Keratinocyte (primary cell): ENCODE results near the gene LTBP2. TPM values are rescaled to one million over a fixed set of nuclear protein-coding genes. Genes with fewer than 3 reads are reported as not detected.

Experiments
- DNase-seq: peaks from one replicate; pipeline ENCODE4 v3.0.0-alpha.2; 2011; ENCODE audit warnings: low read depth, missing footprints, low spot score
- FAIRE-seq: peaks from 2 replicates; lab custom pipeline; 2011; peaks lifted over from hg19 to GRCh38; lab: Jason Lieb, UNC
- H2AFZ ChIP-seq: 2 replicates; pipeline ENCODE4 v1.6.0; 2012; ENCODE audit warnings: low read length, control low read depth, inconsistent platforms; ENCODE audit not compliant: control insufficient read depth
- H3K27ac ChIP-seq: 2 replicates; pipeline ENCODE4 v1.5.1; 2011; ENCODE audit warnings: low read length; ENCODE audit not compliant: control insufficient read depth, insufficient read depth
- H3K27me3 ChIP-seq: 3 replicates; pipeline ENCODE4 v1.6.0; 2011; ENCODE audit warnings: low read length; ENCODE audit not compliant: control insufficient read depth, insufficient read depth; ENCODE audit errors: extremely low read depth
- H3K36me3 ChIP-seq, 2 experiments: 2 replicates in 1 of 2; 3 replicates in 1 of 2; pipeline ENCODE4 v1.5.1; 2011; ENCODE audit warnings: low read length in 2 of 2, mild to moderate bottlenecking in 1 of 2; ENCODE audit not compliant: control insufficient read depth in 2 of 2, insufficient read depth in 2 of 2; ENCODE audit errors: extremely low read depth in 1 of 2
- H3K4me1 ChIP-seq: 3 replicates; pipeline ENCODE4 v1.5.1; 2011; ENCODE audit warnings: low read length; ENCODE audit not compliant: control insufficient read depth, insufficient read depth; ENCODE audit errors: extremely low read depth
- H3K4me2 ChIP-seq: 3 replicates; pipeline ENCODE4 v1.6.0; 2011; ENCODE audit warnings: low read depth, low read length; ENCODE audit not compliant: control insufficient read depth, insufficient read depth; ENCODE audit errors: extremely low read depth
- H3K4me3 ChIP-seq, 3 experiments: fragments of 200-600 bp in 1 of 3; sonication (generic) in 1 of 3; 2 replicates in 2 of 3; 3 replicates in 1 of 3; pipeline ENCODE4 v1.5.1; 2011 to 2016; ENCODE audit warnings: low read length in 3 of 3, mild to moderate bottlenecking in 3 of 3, control low read depth in 2 of 3, inconsistent platforms in 1 of 3, low read depth in 1 of 3, mixed read lengths in 1 of 3, mixed run types in 1 of 3, moderate library complexity in 1 of 3; ENCODE audit not compliant: control insufficient read depth in 2 of 3, insufficient read depth in 2 of 3; ENCODE audit errors: extremely low read depth in 1 of 3
- H3K79me2 ChIP-seq: 2 replicates; pipeline ENCODE4 v1.6.0; 2012; ENCODE audit warnings: low read length; ENCODE audit not compliant: control insufficient read depth, insufficient read depth
- H3K9ac ChIP-seq: 3 replicates; pipeline ENCODE4 v1.6.0; 2011; ENCODE audit warnings: low read length; ENCODE audit not compliant: control insufficient read depth, insufficient read depth; ENCODE audit errors: extremely low read depth
- H3K9me1 ChIP-seq: 3 replicates; pipeline ENCODE4 v1.6.0; 2011; ENCODE audit warnings: low read length; ENCODE audit not compliant: control insufficient read depth, insufficient read depth; ENCODE audit errors: extremely low read depth
- H3K9me3 ChIP-seq: 2 replicates; pipeline ENCODE4 v1.5.1; 2012; ENCODE audit warnings: low read depth, low read length; ENCODE audit not compliant: control insufficient read depth
- H4K20me1 ChIP-seq: 3 replicates; pipeline ENCODE4 v1.6.0; 2011; ENCODE audit warnings: low read length; ENCODE audit not compliant: control insufficient read depth, insufficient read depth; ENCODE audit errors: extremely low read depth
- CTCF ChIP-seq, 3 experiments: IDR thresholded peaks in 1 of 3; conservative IDR thresholded peaks in 1 of 3; optimal IDR thresholded peaks in 1 of 3; 2 replicates in 2 of 3; 3 replicates in 1 of 3; pipeline versions ENCODE3 to v1.5.1; 2011; ENCODE audit warnings: low read length in 3 of 3, mild to moderate bottlenecking in 3 of 3, moderate library complexity in 2 of 3, control low read depth in 1 of 3, inconsistent platforms in 1 of 3; ENCODE audit not compliant: insufficient read depth in 2 of 3; ENCODE audit errors: extremely low read depth in 1 of 3
- EZH2 ChIP-seq: IDR thresholded peaks from one replicate; pipeline ENCODE4 v1.6.1; 2012; ENCODE audit warnings: inconsistent platforms, mild to moderate bottlenecking, low read length, moderate library complexity
- dilution Hi-C: fragments of 300-500 bp; cut with MboI; formaldehyde crosslinking; loops from one replicate; pipeline ENCODE4 v1.7.0; 2020; ENCODE audit warnings: low sequenced_read_pairs; ENCODE audit not compliant: extremely low pct_ligation_motif_present
- polyA plus RNA-seq, 5 experiments: library from polyadenylated mRNA; depleted of rRNA in 3 of 5; stranded (reverse) in 3 of 5; stranded (forward) in 1 of 5; unstranded in 1 of 5; fragments of >200 nt; gene quantifications; 1 replicate in 1 of 5; 2 replicates in 3 of 5; 3 replicates in 1 of 5; pipeline versions ENCODE4 v1.2.1 to v1.2.3, GENCODE V29; 2011 to 2012; ENCODE audit warnings: missing spikeins in 2 of 5, low read depth in 1 of 5, low replicate concordance in 1 of 5

The LTBP2 gene
- polyA plus RNA-seq, 1 donor (not counting 4 experiments of a cell fraction or from before 2014, with no cell fraction given): 23.9 TPM

GRCh38 chr14:74547331-74547927, 64.6 kb downstream of the LTBP2 start:
- no peaks in the 10 kb centered on the region for H3K79me2 ChIP-seq
- DNase-seq: no peak
- H3K27ac ChIP-seq: no peak overlapping the region
- no peak overlapping the region for H2AFZ ChIP-seq
- H3K27me3 ChIP-seq: no peaks in the 10 kb centered on the region
- H3K36me3 ChIP-seq: peaks cover 53 to 67% of the 10 kb centered on the region in 2 experiments
- FAIRE-seq: no peak
- dilution Hi-C loops: no loop called here
- H3K9me3 ChIP-seq: no peaks in the 10 kb centered on the region
- H3K4me2 ChIP-seq: no peak overlapping the region
- TF ChIP-seq CTCF (optimal IDR thresholded peaks at IDR 0.05 in 1 of 3, IDR thresholded peaks at IDR 0.05 in 1 of 3, conservative IDR thresholded peaks at IDR 0.05 in 1 of 3; ENCODE audit: extremely low read depth in 1 of 3, insufficient read depth in 2 of 3, low read length in 3 of 3): no peak
- no peak for TF ChIP-seq EZH2
- peaks cover 2% of the 10 kb centered on the region for H4K20me1 ChIP-seq
- no peak overlapping the region for H3K4me3 ChIP-seq
- H3K9me1 ChIP-seq: no peaks in the 10 kb centered on the region
- no peak overlapping the region for H3K9ac ChIP-seq
- peaks cover 8% of the 10 kb centered on the region for H3K4me1 ChIP-seq

GRCh38 chr14:74546416-74546815, 65.6 kb downstream of the LTBP2 start:
- H3K4me1 ChIP-seq: peaks cover 8% of the 10 kb centered on the region
- H3K9me3 ChIP-seq: no peaks in the 10 kb centered on the region
- TF ChIP-seq EZH2: no peak
- TF ChIP-seq CTCF (optimal IDR thresholded peaks at IDR 0.05 in 1 of 3, IDR thresholded peaks at IDR 0.05 in 1 of 3, conservative IDR thresholded peaks at IDR 0.05 in 1 of 3; ENCODE audit: extremely low read depth in 1 of 3, insufficient read depth in 2 of 3, low read length in 3 of 3): no peak
- H3K27me3 ChIP-seq: no peaks in the 10 kb centered on the region
- H3K79me2 ChIP-seq: no peaks in the 10 kb centered on the region
- no peaks in the 10 kb centered on the region for H3K9me1 ChIP-seq
- no peak overlapping the region for H2AFZ ChIP-seq
- FAIRE-seq: no peak
- no peak overlapping the region for H3K27ac ChIP-seq
- H4K20me1 ChIP-seq: peaks cover 2% of the 10 kb centered on the region
- H3K9ac ChIP-seq: no peak overlapping the region
- DNase-seq: no peak
- dilution Hi-C loops: no loop called here
- no peak overlapping the region for H3K4me2 ChIP-seq
- H3K4me3 ChIP-seq: no peak overlapping the region
- peaks cover 49 to 68% of the 10 kb centered on the region in 2 experiments for H3K36me3 ChIP-seq
